Hepatocyte (in vitro differentiated cells): ENCODE results near the gene CRAMP1.

Source experiments
- EZH2 ChIP-seq: fragments of 200-600 bp; sonication (generic); IDR thresholded peaks from 2 replicates; pipeline ENCODE4 v1.6.1; 2016; ENCODE audit warnings: antibody characterized with exemption, mild to moderate bottlenecking, borderline replicate concordance
- EZH2phosphoT487 ChIP-seq: fragments of 200-600 bp; sonication (generic); IDR thresholded peaks from one replicate; pipeline ENCODE4 v1.6.1; 2018; ENCODE audit warnings: antibody characterized with exemption, mild to moderate bottlenecking, low read depth, moderate library complexity; ENCODE audit not compliant: unreplicated experiment, severe bottlenecking
- TF ChIP-seq, protein P1 (sequence below): fragments of 200-600 bp; sonication (generic); IDR thresholded peaks from 2 replicates; pipeline ENCODE4 v1.5.1; 2016; ENCODE audit warnings: antibody characterized with exemption, mild to moderate bottlenecking; ENCODE audit not compliant: poor library complexity

DNA sequence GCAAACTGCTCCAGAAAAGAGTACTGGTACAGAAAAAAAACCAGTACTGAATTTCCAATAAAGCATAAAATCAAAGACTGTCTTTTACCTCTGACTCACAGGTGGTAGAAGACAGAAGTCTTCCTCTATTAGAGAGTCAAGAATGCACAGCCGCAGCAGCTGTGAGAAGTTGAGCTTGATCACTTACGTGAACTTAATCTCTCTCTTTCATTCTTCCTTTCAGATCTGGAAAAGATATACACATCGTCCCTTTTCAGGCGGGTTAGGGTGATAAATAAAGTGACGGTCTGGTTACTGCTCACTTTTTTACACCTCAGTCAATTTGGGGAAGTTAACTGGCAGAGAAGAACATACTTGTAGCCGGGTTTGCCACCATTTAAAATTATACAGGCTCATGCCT, 4.2 kb upstream of the CRAMP1 start:
- no peak for TF ChIP-seq EZH2
- TF ChIP-seq, protein P1, sequence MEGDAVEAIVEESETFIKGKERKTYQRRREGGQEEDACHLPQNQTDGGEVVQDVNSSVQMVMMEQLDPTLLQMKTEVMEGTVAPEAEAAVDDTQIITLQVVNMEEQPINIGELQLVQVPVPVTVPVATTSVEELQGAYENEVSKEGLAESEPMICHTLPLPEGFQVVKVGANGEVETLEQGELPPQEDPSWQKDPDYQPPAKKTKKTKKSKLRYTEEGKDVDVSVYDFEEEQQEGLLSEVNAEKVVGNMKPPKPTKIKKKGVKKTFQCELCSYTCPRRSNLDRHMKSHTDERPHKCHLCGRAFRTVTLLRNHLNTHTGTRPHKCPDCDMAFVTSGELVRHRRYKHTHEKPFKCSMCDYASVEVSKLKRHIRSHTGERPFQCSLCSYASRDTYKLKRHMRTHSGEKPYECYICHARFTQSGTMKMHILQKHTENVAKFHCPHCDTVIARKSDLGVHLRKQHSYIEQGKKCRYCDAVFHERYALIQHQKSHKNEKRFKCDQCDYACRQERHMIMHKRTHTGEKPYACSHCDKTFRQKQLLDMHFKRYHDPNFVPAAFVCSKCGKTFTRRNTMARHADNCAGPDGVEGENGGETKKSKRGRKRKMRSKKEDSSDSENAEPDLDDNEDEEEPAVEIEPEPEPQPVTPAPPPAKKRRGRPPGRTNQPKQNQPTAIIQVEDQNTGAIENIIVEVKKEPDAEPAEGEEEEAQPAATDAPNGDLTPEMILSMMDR: no peak
- no peak for TF ChIP-seq EZH2phosphoT487
